Measurements from ENCODE around the gene ODC1.

GRCh38 chr2:10428924-10429323, 19.2 kb downstream of the ODC1 start:
- TF ChIP-seq EZH2 (IDR thresholded peaks at IDR 0.05; ENCODE audit: low read depth, unreplicated experiment) (no peak), CTCF (conservative IDR thresholded peaks at IDR 0.05; ENCODE audit: low read depth in 2 of 2) (no peak), POLR2AphosphoS5 (IDR thresholded peaks at IDR 0.05; ENCODE audit: low read depth) (no peak), REST (IDR thresholded peaks at IDR 0.05; ENCODE audit: unreplicated experiment) (no peak), JUNB (IDR thresholded peaks at IDR 0.05; ENCODE audit: unreplicated experiment) (no peak), ETS1 (IDR thresholded peaks at IDR 0.05) (no peak)
